ENCODE measurements around the gene SLC7A1. TPM values are rescaled to one million over a fixed set of nuclear protein-coding genes. Genes with fewer than 3 reads are reported as not detected.

The SLC7A1 gene
- total and polyA plus RNA-seq, 2 donors (not counting 3 experiments of a cell fraction or from before 2014, with no cell fraction given): 21.0 to 79.3 TPM

- BruUV-seq (replicated peaks): no TSS peak
- intact Hi-C loops (cut with micrococcal nuclease): loop anchor here (1.0 kb wide), 2 partner anchors 9 to 17 kb away; no protein-coding TSS in a partner anchor
- peaks cover 46% of the 10 kb centered on the region for H3K4me1 ChIP-seq (ENCODE audit: control insufficient read depth, extremely low read depth, insufficient read depth, low read length)
- H3K4me3 ChIP-seq (replicated peaks in 1 of 3; ENCODE audit: insufficient read depth in 1 of 3, low read depth in 1 of 3, low read length in 3 of 3): no peak overlapping the region
- dilution Hi-C loops (cut with MboI; ENCODE audit: extremely low pct_ligation_motif_present, low sequenced_read_pairs): no loop called here
- H4K20me1 ChIP-seq (replicated peaks; ENCODE audit: control insufficient read depth, extremely low read depth, insufficient read depth, low read length): no peaks in the 10 kb centered on the region
- peak; percentile 94 for FAIRE-seq
- H3K9me3 ChIP-seq (replicated peaks; ENCODE audit: control insufficient read depth, insufficient read depth, low read length): no peaks in the 10 kb centered on the region
- POLR2A ChIA-PET: no interaction called here
- DNase-seq (ENCODE audit: low read depth, low spot score): peak; percentile 84
- peak overlapping the region; percentile 82 for H3K9ac ChIP-seq (replicated peaks; ENCODE audit: extremely low read depth, insufficient read depth, low read length)
- peak overlapping the region; percentile 66 for H3K4me2 ChIP-seq (ENCODE audit: insufficient read depth, low read length)
- no peaks in the 10 kb centered on the region for H3K36me3 ChIP-seq (ENCODE audit: control insufficient read depth in 2 of 2, extremely low read depth in 1 of 2, insufficient read depth in 2 of 2, low read length in 2 of 2)
- peak overlapping the region; percentile 37 for H2AFZ ChIP-seq (ENCODE audit: low read depth, low read length)
- no peaks in the 10 kb centered on the region for H3K9me1 ChIP-seq (replicated peaks; ENCODE audit: control insufficient read depth, extremely low read depth, insufficient read depth, low read length)
- TF ChIP-seq MYC (IDR thresholded peaks at IDR 0.05; ENCODE audit: low read depth, low read length) (no peak), GATA2 (IDR thresholded peaks at IDR 0.05; ENCODE audit: insufficient read depth, insufficient read length, low read depth, low read length) (peak; percentile 88), FOS (IDR thresholded peaks at IDR 0.05; ENCODE audit: borderline replicate concordance, insufficient read depth, low read length) (peak; percentile 44), POLR2A (IDR thresholded peaks at IDR 0.05; ENCODE audit: low read depth, low read length) (no peak), MAX (IDR thresholded peaks at IDR 0.05; ENCODE audit: insufficient read depth, insufficient read length) (no peak), CTCF (IDR thresholded peaks at IDR 0.05; ENCODE audit: extremely low read depth in 1 of 2, insufficient read depth in 1 of 2, low read depth in 1 of 2, low read length in 2 of 2) (no peak), EZH2 (IDR thresholded peaks at IDR 0.05; ENCODE audit: borderline replicate concordance, low read depth, low read length, severe bottlenecking) (no peak), JUN (IDR thresholded peaks at IDR 0.05; ENCODE audit: borderline replicate concordance, insufficient read depth, insufficient read length, low read depth) (no peak), POLR2AphosphoS5 (IDR thresholded peaks at IDR 0.05; ENCODE audit: insufficient read depth, low read depth, low read length) (peak; percentile 8)
- peaks cover 86% of the 10 kb centered on the region for H3K79me2 ChIP-seq (ENCODE audit: control insufficient read depth, insufficient read depth, low read length)
- H3K27me3 ChIP-seq (ENCODE audit: control insufficient read depth in 2 of 2, insufficient read depth in 2 of 2, low read length in 2 of 2): no peaks in the 10 kb centered on the region
- CTCF ChIA-PET: interaction anchor here (1.0 to 2.1 kb wide), 5 partner anchors 13 to 568 kb away, joined by 3 to 7 read pairs (median 5); no protein-coding TSS in a partner anchor
- peak overlapping the region; percentile 99 for H3K27ac ChIP-seq (ENCODE audit: insufficient read depth, low read depth, low read length)
Measured at GRCh38 chr13:29547153-29547552, 48.3 kb downstream of the SLC7A1 start.

Measured in endothelial cell of umbilical vein (primary cell).